ENCODE measurements around the gene INPP5E.
"Not testable (repeated sequence)": the region's sequence is repeated elsewhere in the genome, so short reads cannot be mapped to it uniquely, and the experiment has no call there.

Gene INPP5E

DNA sequence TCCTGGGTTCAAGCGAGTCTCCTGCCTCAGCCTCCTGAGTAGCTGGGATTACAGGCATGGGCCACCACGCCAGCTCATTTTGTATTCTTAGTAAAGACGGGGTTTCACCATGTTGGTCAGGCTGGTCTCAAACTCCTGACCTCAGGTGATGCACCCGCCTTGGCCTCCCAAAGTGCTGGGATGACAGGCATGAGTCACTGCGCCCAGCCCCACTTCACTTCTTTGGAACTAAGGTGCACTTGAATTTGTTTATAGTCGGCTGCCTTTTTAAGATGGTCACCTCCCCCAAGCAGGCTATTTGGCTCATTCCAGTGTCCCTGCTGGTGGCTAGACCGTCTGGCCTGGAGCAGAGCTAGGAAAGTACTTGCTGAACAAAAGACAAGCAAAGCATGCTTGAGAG, 14.3 kb downstream of the INPP5E start:
- DNase-seq: not testable (repeated sequence)

DNA sequence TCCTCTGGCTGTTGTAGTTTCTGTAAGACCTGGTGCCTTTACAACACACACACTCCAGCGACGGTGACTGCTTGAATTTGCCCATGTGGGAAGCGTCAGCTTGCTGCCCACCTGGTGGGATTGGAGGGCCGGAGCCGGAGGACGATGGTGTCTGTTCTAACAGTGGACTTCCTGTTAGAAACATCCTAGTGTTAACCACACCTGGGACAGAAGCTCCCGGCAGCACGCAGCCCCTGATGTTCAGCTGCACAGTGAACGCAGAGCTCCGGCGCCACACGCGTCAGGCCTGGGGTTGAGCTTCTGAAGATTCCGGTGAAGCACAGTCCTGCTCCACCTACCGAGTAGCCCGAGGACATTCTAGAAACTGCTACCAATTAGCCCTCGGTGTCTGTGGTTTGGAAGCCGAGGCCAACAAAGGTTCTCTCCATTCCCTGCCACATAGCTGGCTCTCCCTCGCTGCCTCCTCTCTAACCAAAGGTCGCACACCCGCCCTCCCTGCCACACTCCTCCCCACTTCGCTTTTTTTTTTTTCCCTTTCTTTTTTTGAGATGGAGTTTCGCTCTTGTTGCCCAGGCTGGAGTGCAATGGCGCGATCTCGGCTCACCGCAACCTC, 14.8 kb downstream of the INPP5E start:
- no peak for DNase-seq

DNA sequence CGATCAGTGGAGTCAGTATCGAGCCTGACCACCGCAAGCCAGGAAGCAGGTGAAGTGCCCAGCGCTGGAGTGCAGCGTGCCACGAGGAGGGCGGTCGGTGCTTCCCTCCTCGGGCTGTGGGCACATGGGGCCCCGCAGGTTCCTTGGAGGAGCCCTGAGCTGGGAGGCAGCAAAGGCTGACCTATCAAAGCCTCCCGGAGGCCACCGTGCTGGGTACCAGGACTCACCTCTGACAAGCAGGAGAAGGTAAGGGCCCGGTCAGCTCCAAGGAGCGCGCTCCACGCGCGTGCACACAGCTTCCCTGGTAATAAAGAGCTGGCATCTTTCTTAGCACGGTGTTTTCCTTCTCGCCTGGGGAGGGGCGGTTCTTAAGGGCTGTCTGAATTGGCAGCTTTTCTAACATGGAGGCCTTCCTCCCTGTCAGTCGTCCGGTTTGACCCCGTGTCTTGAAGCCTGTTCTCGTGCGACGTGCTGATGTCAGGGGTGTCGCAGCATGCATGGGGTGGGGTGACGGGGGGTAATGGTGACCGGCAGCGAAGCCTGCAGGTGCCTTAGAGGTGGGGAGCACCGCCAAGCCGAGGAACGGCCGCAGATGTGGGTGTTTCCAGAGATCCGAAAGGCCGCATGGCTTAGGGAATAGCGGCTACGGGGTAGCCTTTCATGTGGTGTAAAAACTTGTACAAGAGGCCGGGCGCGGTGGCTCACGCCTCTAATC, 16.1 kb downstream of the INPP5E start:
- no peak for DNase-seq

DNA sequence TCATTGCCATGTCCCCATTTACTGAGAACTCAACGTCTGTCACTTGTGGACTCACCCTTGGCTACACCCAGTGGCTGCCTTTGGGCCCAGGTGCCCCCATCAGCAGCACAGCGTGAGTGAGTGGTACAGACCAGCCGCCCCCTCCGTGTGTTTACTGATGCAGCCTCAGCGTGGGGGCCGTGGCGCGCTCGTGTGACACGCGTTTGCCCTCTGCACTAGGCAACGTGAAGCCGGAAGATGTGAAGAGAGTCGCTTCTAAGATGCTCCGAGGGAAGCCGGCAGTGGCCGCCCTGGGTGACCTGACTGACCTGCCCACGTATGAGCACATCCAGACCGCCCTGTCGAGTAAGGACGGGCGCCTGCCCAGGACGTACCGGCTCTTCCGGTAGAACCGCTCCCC, 16.8 kb downstream of the INPP5E start:
- DNase-seq: no peak

DNA sequence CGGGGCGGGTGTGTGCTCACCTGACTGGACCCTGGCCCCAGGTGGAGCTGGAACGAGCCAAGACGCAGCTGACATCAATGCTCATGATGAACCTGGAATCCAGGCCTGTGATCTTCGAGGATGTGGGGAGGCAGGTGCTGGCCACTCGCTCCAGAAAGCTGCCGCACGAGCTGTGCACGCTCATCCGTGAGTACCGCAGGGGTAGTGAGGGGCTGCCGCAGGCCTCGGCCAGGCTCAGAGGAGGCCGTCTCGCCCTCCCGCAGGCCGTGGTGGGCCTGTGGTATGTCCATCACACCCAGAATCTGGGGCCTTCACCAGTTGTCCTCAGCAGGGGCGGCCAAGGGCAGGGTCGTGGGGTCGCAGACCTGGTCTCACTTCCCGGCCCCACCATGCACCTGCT, 17.9 kb downstream of the INPP5E start:
- DNase-seq: no peak

DNA sequence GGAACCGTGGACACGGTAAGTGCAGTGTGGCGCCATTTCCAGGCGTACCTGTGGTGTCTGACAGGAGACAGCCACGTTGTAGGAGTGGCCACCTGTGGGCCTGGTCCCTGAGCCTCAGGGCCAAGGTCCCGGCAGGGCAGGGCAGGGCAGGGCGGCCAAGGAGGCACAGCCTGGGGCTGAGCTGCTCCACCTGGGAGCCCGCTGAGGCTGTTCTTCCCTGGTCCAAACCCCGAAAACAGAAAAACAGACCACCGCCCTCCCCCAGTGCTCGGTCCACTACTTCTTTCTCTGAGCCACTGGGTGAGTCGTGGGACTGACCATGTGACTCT, 20.6 kb downstream of the INPP5E start:
- no peak for DNase-seq

DNA sequence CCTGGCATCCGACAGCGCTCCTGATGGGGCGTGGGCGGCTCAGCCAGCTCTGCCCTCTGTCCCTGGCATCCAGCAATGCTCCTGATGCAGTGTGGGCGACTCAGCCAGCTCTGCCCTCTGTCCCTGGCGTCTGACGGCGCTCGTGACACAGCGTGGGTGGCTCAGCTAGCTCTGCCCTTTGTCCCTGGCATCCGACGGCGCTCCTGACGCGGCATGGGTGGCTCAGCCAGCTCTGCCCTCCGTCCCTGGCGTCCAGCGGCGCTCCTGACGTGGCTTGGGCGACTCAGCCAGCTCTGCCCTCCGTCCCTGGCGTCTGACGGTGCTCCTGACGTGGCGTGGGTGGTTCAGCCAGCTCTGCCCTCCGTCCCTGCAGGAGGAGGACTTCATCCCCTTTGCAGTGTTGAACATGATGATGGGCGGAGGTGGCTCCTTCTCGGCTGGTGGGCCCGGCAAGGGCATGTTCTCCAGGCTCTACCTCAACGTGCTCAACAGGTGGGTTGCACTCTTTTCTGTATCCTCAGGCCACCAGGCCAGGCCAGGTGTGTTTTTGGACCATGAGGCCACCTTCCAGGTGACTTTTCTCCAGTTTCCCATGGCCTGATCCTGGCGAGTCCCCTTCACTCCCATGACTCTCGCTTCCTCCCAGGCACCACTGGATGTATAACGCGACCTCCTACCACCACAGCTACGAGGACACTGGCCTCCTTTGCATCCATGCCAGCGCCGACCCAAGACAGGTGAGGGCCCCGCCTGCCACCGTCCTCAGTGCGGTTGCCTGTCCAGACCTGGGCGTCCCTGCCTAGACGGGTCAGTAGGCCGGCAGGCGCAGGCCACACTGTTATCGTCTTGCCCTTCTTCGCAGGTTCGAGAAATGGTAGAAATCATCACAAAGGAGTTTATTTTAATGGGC, 21.2 kb downstream of the INPP5E start:
- DNase-seq: no peak

DNA sequence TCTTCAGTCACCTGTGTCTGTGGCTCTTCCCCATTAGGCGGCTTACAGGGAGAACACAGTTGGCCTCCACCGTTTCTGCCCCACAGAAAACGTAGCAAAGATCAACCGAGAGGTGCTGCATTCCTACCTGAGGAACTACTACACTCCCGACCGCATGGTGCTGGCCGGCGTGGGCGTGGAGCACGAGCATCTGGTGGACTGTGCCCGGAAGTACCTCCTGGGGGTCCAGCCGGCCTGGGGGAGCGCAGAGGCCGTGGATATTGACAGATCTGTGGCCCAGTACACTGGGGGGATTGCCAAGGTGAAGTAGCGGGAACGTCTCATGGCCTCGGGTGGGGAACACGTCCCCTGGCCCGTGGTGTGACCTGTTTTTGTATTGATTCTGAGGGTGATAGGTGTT, 22.7 kb downstream of the INPP5E start:
- DNase-seq: no peak

DNA sequence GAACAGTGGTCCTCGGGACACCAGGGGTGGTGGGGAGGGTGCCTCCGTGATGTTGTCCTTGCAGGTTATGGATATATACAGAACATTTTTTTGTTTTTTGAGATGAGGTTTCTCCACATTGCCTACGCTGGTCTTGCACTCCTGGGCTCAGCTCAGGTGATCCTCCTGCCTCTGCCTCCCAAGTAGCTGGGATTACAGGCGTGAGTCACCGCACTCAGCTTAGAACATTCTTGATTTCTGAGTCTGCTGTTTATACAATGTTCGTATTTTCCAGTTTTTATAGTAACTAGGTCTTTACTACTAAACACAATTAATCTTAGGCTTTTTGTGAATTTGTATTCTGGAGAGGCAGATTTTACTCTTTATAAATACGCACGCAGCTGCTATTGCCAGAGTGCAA, 23.2 kb downstream of the INPP5E start:
- no peak for DNase-seq

DNA sequence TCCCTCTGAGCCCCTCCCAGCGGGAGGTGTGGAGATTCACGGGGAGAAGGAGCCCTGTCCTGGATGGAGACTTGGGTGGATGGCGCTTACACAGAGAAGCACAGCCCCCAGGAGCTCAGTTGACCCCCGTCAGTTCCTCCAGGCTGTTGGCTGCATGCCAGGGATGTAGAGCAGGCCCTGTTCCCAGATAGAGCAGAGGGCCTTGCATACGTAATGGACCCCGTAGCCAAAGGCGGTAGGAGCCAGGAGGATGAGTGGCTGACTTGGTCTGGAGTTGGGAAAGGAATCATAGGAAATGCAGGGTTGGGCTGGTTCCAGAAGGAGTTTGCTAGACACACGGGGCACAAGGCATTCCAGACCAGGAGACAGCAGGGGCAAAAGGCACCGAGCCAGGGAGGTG, 26.7 kb downstream of the INPP5E start:
- DNase-seq: no peak

DNA sequence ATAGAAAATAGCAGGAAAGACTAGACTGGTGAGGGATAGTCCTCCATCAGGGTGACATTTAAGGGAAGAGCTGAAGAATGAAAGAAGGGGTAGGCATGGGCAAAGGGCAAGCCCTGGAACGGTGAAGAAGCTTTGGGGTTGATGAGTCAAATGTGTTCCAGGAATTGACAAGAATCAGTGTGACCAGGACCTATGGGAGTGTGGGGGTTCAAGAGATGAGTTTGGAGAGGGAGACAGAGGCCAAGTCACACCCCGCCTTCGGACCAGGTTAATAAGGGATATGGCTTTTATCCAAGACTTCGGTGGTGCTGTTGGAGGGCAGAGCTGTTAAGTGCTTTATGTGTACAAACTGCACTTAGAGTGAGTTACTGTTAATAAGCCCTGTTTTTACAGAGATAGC, 28.3 kb downstream of the INPP5E start:
- no peak for DNase-seq

DNA sequence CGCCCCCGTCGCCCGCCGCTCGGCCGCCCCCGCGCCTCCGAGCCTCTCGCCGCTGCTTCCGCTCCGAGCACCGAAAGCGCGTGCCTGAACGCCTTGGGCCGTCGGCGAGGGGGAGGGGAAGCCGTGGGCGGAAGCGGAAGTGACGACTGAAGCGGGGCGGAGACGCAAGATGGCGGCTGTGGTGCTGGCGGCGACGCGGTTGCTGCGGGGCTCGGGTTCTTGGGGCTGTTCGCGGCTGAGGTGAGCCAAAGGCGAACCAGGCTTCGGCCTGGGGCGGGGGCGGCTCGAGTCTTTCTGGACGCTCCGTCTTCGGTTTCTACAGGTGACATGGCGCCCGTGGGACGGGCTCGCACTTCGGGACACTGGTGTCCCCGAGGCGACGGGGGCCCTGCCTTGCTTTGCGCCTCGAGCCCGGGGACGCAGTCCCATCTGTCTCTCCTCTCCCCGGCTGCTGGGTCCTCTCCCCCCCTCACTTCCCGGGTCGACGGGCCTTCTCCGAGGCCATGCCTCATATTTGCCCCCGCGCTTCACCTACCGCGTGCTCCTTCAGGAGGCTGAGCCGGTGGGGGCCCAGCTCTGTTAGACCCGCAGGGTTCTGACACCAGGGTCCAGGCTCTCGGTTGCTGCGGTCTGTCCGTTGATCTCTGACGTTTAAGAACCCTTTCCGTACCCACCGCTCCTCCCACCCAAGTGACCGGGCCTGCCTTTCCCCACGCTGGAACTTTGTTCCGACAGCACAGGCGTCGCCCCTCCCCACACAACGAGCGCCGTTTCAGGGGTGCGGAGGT, 29.0 kb downstream of the INPP5E start, which contains the start of the genes ENTR1 and PMPCA:
Gene ENTR1 (minus strand): TSS at position 115 of the 788 bp plus-strand sequence. CDS start 217 bp downstream, outside the sequence.
Gene PMPCA (plus strand): TSS at position 159 of the 788 bp plus-strand sequence. CDS start 11 bp downstream, at position 170.
- DNase-seq: peak; percentile 77 to 84

DNA sequence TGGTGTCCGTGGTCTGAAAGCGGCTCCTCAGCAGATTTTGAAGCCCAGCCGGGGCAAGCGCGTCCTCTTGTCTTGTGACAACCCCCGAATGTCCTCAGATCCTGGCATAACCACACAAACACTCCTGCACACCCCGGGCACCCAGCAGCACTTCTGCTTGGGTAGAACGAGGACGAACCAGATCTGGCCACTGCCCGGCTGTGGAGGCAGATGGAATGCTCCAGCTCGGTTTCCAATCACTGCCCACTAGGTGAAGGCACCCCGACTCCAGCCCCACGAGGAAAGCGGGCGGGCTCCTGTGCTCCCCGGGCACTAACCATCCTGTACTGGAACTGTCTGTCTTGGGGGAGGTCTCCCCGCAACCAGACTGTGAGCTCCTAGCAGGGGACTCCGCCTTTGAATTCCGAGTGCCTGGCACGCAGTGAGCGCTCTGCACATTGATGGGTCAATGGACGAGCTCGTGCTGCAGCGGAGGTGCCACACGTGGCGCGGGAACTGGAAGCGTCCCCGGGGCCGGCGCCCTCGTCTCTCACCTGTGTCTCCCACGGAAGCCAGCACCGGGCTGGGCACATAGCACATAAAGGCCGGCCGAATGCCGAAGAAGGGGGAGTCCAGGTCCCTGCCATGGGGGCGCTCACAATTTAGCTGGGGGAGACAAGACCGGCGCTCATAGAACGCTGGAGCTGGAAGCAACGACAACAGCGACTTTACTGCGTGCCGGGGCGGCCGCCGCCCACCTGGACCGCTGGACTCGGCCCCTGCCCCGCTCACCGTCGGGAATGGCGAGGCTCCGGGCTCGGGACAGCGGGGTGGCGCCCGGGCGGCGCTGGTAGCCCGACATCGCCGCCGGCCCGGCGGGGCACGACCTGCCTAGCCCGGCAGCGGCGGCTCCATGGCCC, 29.8 kb downstream of the INPP5E start:
- no peak for DNase-seq

DNA sequence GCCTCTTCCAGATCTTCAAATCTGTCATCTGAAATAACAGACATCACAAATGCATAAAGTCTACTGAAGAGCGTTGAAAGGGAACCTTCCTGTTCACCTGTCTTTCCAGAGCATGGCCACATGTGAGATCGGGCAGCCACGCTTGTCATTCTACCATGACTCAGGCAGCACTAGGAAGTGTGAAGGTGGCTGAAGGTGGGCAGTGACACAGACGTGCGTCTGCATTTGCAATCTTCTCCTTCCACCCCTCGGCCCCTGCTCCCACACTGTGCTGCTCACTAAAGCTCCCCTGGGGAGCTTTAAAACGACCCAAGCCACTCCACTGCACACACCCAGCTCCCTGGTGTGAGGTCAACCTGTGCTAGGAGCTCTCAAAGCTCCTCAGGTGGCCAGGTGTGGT, 31.7 kb downstream of the INPP5E start:
- DNase-seq: no peak

DNA sequence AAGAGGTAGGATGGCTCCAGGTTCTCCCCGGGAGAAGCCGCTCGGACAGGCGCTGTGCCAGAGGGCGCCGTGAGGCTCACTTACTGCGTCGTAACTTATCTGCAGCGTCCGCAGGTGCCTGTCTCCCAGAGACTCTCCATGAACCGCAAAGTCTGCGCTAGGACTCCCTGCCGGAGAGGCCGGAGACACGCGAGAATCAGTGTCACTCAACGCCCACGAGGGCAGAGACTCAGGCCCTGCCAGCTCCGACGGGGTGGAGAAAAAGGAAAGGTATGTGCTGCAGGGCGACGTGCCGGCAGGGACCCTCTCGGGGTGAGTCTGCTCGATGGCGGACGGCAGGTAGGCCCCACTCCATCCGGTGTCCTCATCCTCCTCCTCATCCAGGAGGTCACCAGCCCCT, 32.6 kb downstream of the INPP5E start:
- not testable (repeated sequence) for DNase-seq

DNA sequence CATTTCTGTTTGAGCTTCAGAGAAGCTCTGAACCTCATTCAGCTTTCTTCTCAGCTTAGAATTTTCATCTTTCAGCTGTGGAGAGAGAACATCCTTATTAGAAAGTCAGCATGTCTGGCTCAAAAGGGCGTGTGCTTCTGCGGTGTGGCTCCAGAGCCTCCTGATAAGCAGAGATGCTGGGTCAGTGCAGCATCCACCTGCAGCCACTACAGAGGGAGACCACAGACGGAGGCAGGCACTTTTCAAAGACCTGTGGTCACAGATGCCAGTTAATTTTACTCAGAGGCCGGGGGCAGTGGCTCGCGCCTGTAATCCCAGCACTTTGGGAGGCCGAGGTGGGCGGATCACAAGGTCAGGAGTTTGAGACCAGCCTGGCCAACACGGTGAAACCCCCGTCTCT, 33.7 kb downstream of the INPP5E start:
- not testable (repeated sequence) for DNase-seq

DNA sequence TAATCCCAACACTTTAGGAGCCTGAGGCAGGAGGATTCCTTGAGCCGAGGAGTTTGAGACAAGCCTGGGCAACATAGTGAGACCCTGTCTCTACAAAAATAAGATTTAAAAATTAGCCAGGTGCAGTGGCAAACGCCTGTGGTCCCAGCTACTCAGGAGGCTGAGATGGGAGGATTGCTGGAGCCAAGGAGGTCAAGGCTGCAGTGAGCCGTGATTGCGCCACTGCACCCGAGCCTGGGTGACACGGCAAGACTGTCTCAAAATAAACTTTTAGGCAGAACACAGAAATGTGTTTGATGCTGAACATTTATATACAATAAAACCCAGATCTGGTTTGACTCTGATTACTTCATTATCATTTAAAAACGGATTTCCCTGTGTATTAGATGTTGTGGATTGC, 34.2 kb downstream of the INPP5E start:
- no peak for DNase-seq

DNA sequence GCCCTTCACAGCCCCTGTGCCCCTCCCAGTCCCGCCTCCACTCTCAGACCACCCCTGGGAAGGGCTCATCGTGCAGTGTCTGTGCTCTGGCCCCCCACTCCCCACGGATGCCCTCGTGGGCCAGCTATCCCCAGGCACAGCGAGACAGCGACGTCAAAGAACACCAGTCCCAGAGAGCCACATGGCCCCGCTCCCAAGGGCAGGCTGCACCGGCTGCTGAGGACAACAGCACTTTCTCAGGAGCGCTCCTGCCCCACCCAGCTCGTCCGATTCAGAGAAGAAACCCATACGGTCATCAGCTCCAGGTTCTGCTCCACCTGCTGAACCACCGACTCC, 34.9 kb downstream of the INPP5E start:
- DNase-seq: no peak

DNA sequence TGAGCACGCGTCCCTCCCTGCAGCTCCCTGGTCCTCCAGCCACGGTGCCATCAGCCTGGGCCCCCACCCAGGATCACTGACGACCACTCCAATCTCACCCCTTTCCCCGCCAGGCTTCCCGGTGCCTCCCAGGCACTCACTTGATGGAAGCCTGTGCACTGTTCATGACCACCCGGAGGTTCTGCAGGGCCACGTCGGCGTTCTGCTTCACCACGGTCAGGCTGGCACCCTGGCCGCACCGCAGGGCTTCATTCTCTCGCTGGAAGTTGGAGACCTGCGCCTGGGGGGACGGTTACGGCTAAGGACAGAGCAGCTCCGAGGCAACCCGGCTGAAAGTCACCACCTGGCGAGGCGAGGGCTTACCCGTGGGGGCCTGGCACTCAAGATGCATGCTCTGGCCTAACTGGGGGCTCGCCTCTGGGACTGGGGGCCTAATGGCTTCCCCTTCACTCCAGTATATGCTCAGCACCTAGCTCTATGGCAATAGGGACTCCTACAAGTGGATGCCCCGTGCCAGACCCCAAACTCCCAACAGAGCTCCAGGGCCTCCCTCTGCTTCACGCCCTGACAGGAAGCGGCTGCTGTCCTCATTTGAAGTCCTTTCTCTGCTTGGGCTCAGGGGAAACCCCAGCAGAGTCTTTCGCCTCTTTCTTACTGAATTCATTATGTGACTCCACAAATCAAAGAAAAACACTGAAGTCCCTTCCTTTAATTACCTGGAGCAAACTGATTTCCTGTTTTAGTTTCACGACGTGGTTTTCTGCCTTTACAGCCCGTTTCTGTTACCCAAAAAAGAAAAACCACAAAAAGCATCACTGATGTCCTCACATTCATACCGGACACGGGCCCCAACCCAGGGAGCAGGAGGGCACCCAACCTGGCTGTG, 35.5 kb downstream of the INPP5E start:
- DNase-seq: no peak

DNA sequence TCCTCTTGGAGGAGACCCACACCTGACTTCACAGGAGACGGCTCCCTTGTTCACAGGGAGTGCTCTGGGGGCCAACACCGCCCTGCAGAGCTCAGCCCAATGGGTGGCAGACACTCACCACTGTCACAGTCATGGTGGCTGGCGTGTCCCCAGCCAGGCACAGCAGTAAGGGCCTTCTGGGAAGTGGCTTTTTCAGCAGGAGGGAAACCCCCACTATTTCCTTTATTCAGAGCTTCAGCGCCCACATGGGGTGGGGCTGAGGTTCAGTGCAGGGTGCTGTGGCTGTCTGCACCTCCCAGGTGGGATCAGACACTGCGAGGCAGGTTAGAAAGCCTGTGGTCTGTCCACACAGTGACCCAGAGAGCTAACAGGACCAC, 36.1 kb downstream of the INPP5E start:
- no peak for DNase-seq

DNA sequence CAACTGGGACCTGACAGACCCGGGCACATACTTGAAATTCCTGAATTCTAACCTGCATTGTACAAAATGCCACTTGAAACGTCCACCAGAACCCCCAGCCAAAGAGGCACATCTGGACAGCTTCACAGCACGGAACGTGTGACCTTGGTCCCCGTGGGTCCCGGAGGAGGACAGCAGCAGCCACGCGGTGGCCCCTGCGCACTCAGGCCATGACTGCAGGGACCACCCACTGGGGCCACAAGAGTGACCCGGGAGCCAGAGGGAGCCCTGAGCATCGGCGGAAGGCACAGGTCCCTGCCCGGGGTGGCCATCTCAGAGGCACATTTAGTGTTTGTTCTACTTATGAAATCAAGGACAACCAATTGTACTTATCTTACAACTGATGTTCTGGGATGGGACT, 37.6 kb downstream of the INPP5E start:
- DNase-seq: no peak
